DND-41 (cell line): ENCODE results near the gene TRPV6.

ENCODE experiments used
- ATAC-seq: fragments of 200-7000 bp; cut with Tn5 transposase; 3 replicates; pipeline ENCODE4 v1.9.1; 2021; ENCODE audit warnings: low read depth; ENCODE audit not compliant: insufficient read depth
- DNase-seq: peaks from one replicate; pipeline ENCODE4 v3.0.0-alpha.2; 2020
- H2AFZ ChIP-seq: 2 replicates; pipeline ENCODE4 v1.6.0; 2012; ENCODE audit warnings: low read depth, low read length
- H3K27ac ChIP-seq: 2 replicates; pipeline ENCODE4 v1.5.1; 2012; ENCODE audit warnings: low read length, inconsistent platforms
- H3K27me3 ChIP-seq: fragments of 200-600 bp; sonication (generic); 2 replicates; pipeline ENCODE4 v1.6.0; 2012; ENCODE audit warnings: low read length, mild to moderate bottlenecking, inconsistent platforms; ENCODE audit not compliant: insufficient read depth, poor library complexity
- H3K36me3 ChIP-seq: 2 replicates; pipeline ENCODE4 v1.5.1; 2012; ENCODE audit warnings: low read length, inconsistent platforms; ENCODE audit not compliant: insufficient read depth
- H3K4me1 ChIP-seq: 2 replicates; pipeline ENCODE4 v1.5.1; 2012; ENCODE audit warnings: mild to moderate bottlenecking, low read length; ENCODE audit not compliant: insufficient read depth
- H3K4me2 ChIP-seq: 2 replicates; pipeline ENCODE4 v1.6.0; 2012; ENCODE audit warnings: mild to moderate bottlenecking, moderate library complexity, low read length, inconsistent platforms; ENCODE audit not compliant: insufficient read depth
- H3K4me3 ChIP-seq, 2 experiments: fragments of 200-600 bp in 1 of 2; shearing (Covaris generic) in 1 of 2; 2 replicates each; pipeline ENCODE4 v1.5.1; 2012 to 2016; ENCODE audit warnings: inconsistent platforms in 2 of 2, low read length in 2 of 2, mild to moderate bottlenecking in 2 of 2, low read depth in 1 of 2, moderate library complexity in 1 of 2
- H3K79me2 ChIP-seq: 2 replicates; pipeline ENCODE4 v1.6.0; 2012; ENCODE audit warnings: low read length, inconsistent platforms; ENCODE audit not compliant: insufficient read depth
- H3K9ac ChIP-seq: 2 replicates; pipeline ENCODE4 v1.6.0; 2012; ENCODE audit warnings: low read depth, mild to moderate bottlenecking, inconsistent platforms, low read length, moderate library complexity
- H3K9me3 ChIP-seq: 2 replicates; pipeline ENCODE4 v1.5.1; 2012; ENCODE audit warnings: low read length, moderate library complexity, mild to moderate bottlenecking, inconsistent platforms; ENCODE audit not compliant: insufficient read depth, severe bottlenecking
- H4K20me1 ChIP-seq: 2 replicates; pipeline ENCODE4 v1.6.0; 2012; ENCODE audit warnings: low read length; ENCODE audit not compliant: insufficient read depth
- CTCF ChIP-seq: IDR thresholded peaks from 2 replicates; pipeline ENCODE4 v1.5.1; 2012; ENCODE audit warnings: borderline replicate concordance, low read length, moderate library complexity, mild to moderate bottlenecking; ENCODE audit not compliant: poor library complexity, severe bottlenecking; ENCODE audit errors: extremely low read depth
- EZH2 ChIP-seq: IDR thresholded peaks from 3 replicates; pipeline ENCODE4 v1.6.1; 2012; ENCODE audit warnings: borderline replicate concordance, low read depth, mild to moderate bottlenecking, moderate library complexity, low read length, inconsistent platforms; ENCODE audit not compliant: severe bottlenecking

TRPV6 gene

GRCh38 chr7:142914121-142914520, 28.6 kb upstream of the TRPV6 start:
- Histone ChIP-seq H3K4me1 (no peaks in the 10 kb centered on the region), H3K4me3 (no peak overlapping the region), H3K27me3 (peaks cover 9% of the 10 kb centered on the region), H3K9me3 (no peaks in the 10 kb centered on the region), H3K27ac (no peak overlapping the region), H4K20me1 (no peaks in the 10 kb centered on the region), H3K79me2 (no peaks in the 10 kb centered on the region), H3K36me3 (no peaks in the 10 kb centered on the region), H3K4me2 (no peak overlapping the region), H2AFZ (no peak overlapping the region), H3K9ac (no peak overlapping the region)
- no peak for TF ChIP-seq EZH2
- no peak for ATAC-seq
- DNase-seq: no peak

GRCh38 chr7:142913566-142913965, 28.0 kb upstream of the TRPV6 start:
- Histone ChIP-seq H3K4me3 (no peak overlapping the region), H3K4me2 (no peak overlapping the region), H3K79me2 (no peaks in the 10 kb centered on the region), H3K9ac (no peak overlapping the region), H2AFZ (no peak overlapping the region), H4K20me1 (no peaks in the 10 kb centered on the region), H3K9me3 (no peaks in the 10 kb centered on the region), H3K4me1 (no peaks in the 10 kb centered on the region), H3K36me3 (no peaks in the 10 kb centered on the region), H3K27ac (no peak overlapping the region), H3K27me3 (peaks cover 9% of the 10 kb centered on the region)
- no peak for TF ChIP-seq CTCF
- no peak for TF ChIP-seq EZH2
- DNase-seq: no peak
- ATAC-seq: no peak

- Histone ChIP-seq H4K20me1 (no peaks in the 10 kb centered on the region), H3K9ac (no peak overlapping the region), H3K27ac (no peak overlapping the region), H3K4me3 (no peak overlapping the region), H2AFZ (no peak overlapping the region), H3K9me3 (no peaks in the 10 kb centered on the region), H3K79me2 (no peaks in the 10 kb centered on the region), H3K27me3 (peaks cover 9% of the 10 kb centered on the region), H3K36me3 (no peaks in the 10 kb centered on the region), H3K4me1 (no peaks in the 10 kb centered on the region), H3K4me2 (no peak overlapping the region)
- ATAC-seq (no peak), DNase-seq (no peak)
- TF ChIP-seq CTCF (no peak), EZH2 (no peak)
Observed at GRCh38 chr7:142913051-142913450, 27.5 kb upstream of the TRPV6 start.

- no peak for TF ChIP-seq EZH2
- no peak for TF ChIP-seq CTCF
- Histone ChIP-seq H3K79me2 (no peaks in the 10 kb centered on the region), H2AFZ (no peak overlapping the region), H3K27me3 (peaks cover 2% of the 10 kb centered on the region), H3K27ac (no peak overlapping the region), H3K9me3 (peaks cover 9% of the 10 kb centered on the region), H3K4me2 (no peak overlapping the region), H3K4me3 (no peak overlapping the region), H4K20me1 (no peaks in the 10 kb centered on the region), H3K9ac (no peak overlapping the region), H3K36me3 (no peaks in the 10 kb centered on the region), H3K4me1 (no peaks in the 10 kb centered on the region)
- ATAC-seq (no peak), DNase-seq (no peak)
Observed at GRCh38 chr7:142910481-142910880, 24.9 kb upstream of the TRPV6 start.
